Measurements from ENCODE around the gene GRIA3.

GRIA3 gene

GRCh38 chrX:123486297-123486696 lies 302.2 kb downstream of the GRIA3 start:
- TF ChIP-seq CTCF (conservative IDR thresholded peaks at IDR 0.05; ENCODE audit: control insufficient read depth, insufficient read depth, low read depth, low read length): no peak
- no peak overlapping the region for H3K4me3 ChIP-seq (ENCODE audit: control insufficient read depth, low read depth, low read length)
- DNase-seq (ENCODE audit: low read depth): no peak

- no peak for TF ChIP-seq CTCF (conservative IDR thresholded peaks at IDR 0.05; ENCODE audit: control insufficient read depth, insufficient read depth, low read depth, low read length)
- no peak for DNase-seq (ENCODE audit: low read depth)
- H3K4me3 ChIP-seq (ENCODE audit: control insufficient read depth, low read depth, low read length): no peak overlapping the region
Measured at GRCh38 chrX:123487236-123487635, 303.2 kb downstream of the GRIA3 start.

- no peak for DNase-seq (ENCODE audit: low read depth)
- H3K4me3 ChIP-seq (ENCODE audit: control insufficient read depth, low read depth, low read length): no peak overlapping the region
Measured at GRCh38 chrX:123487669-123488068, 303.6 kb downstream of the GRIA3 start.

GRCh38 chrX:123489011-123489410 lies 304.9 kb downstream of the GRIA3 start:
- no peak for TF ChIP-seq CTCF (conservative IDR thresholded peaks at IDR 0.05; ENCODE audit: control insufficient read depth, insufficient read depth, low read depth, low read length)
- DNase-seq (ENCODE audit: low read depth): peak; percentile 29
- no peak overlapping the region for H3K4me3 ChIP-seq (ENCODE audit: control insufficient read depth, low read depth, low read length)

More at GRCh38 chrX:123487669-123488068, 303.6 kb downstream of the GRIA3 start:
- no peak for TF ChIP-seq CTCF (conservative IDR thresholded peaks at IDR 0.05; ENCODE audit: control insufficient read depth, insufficient read depth, low read depth, low read length)

GRCh38 chrX:123493857-123494256 lies 309.8 kb downstream of the GRIA3 start:
- TF ChIP-seq CTCF (conservative IDR thresholded peaks at IDR 0.05; ENCODE audit: control insufficient read depth, insufficient read depth, low read depth, low read length): no peak
- no peak for DNase-seq (ENCODE audit: low read depth)
- H3K4me3 ChIP-seq (ENCODE audit: control insufficient read depth, low read depth, low read length): no peak overlapping the region

- no peak overlapping the region for H3K4me3 ChIP-seq (ENCODE audit: control insufficient read depth, low read depth, low read length)
- no peak for TF ChIP-seq CTCF (conservative IDR thresholded peaks at IDR 0.05; ENCODE audit: control insufficient read depth, insufficient read depth, low read depth, low read length)
- no peak for DNase-seq (ENCODE audit: low read depth)
Measured at GRCh38 chrX:123499787-123500186, 315.7 kb downstream of the GRIA3 start.

- no peak overlapping the region for H3K4me3 ChIP-seq (ENCODE audit: control insufficient read depth, low read depth, low read length)
- TF ChIP-seq CTCF (conservative IDR thresholded peaks at IDR 0.05; ENCODE audit: control insufficient read depth, insufficient read depth, low read depth, low read length): no peak
- DNase-seq (ENCODE audit: low read depth): no peak
Measured at GRCh38 chrX:123504047-123504446, 320.0 kb downstream of the GRIA3 start.
